ENCODE measurements around the gene B9D1. TPM values are rescaled to one million over a fixed set of nuclear protein-coding genes. Genes with fewer than 3 reads are reported as not detected.

Gene B9D1
- polyA plus RNA-seq, 1 of the 3 experiments (the other 2 are of a cell fraction): 81.6 TPM

GRCh38 chr17:19387921-19388521, 25.5 kb upstream of the B9D1 start:
- 0 out of 2 replicates have a peak, but pooled peaks cover 7% of the 10 kb centered on the region for H4K20me1 ChIP-seq (ENCODE audit: insufficient read depth)
- no peak overlapping the region for H3K4me3 ChIP-seq (ENCODE audit: low read depth in 2 of 2, low read length in 1 of 2)
- no peak for DNase-seq
- peak overlapping the region; percentile 77; the same call in 1 of the 2 replicates for H3K9ac ChIP-seq
- peak overlapping the region; percentile 92 for H3K4me2 ChIP-seq
- peak overlapping the region; percentile 98 to 99 for H3K27ac ChIP-seq (ENCODE audit: low read depth in 2 of 2, low read length in 1 of 2)
- no peaks in the 10 kb centered on the region for H3K9me2 ChIP-seq
- H3K79me2 ChIP-seq (ENCODE audit: insufficient read depth): peaks cover 26% of the 10 kb centered on the region
- H3K27me3 ChIP-seq (ENCODE audit: insufficient read depth): no peaks in the 10 kb centered on the region
- TF ChIP-seq MXI1 (IDR thresholded peaks at IDR 0.05; ENCODE audit: low read depth, low read length): no peak; the same call in 1 of the 2 replicates
- no peak for TF ChIP-seq GABPA (IDR thresholded peaks at IDR 0.05; ENCODE audit: low read depth)
- TF ChIP-seq GATA2 (CRISPR knock-in tag; IDR thresholded peaks at IDR 0.05): peak; percentile 62; the same call in 1 of the 2 replicates
- no peak for TF ChIP-seq TCF12 (IDR thresholded peaks at IDR 0.05)
- TF ChIP-seq TEAD4 (IDR thresholded peaks at IDR 0.05; ENCODE audit: borderline replicate concordance, insufficient read depth): no peak
- TF ChIP-seq NFIC (IDR thresholded peaks at IDR 0.05; ENCODE audit: borderline replicate concordance): peak; percentile 48; the same call in 1 of the 2 replicates
- TF ChIP-seq SIN3A (IDR thresholded peaks at IDR 0.05; ENCODE audit: borderline replicate concordance, low read depth, low read length): no peak; the same call in 1 of the 2 replicates
- TF ChIP-seq EP300 (IDR thresholded peaks at IDR 0.05; ENCODE audit: borderline replicate concordance in 1 of 2, low read depth in 1 of 2, low read length in 1 of 2): no peak
- no peak for TF ChIP-seq ZBTB33 (IDR thresholded peaks at IDR 0.05; ENCODE audit: borderline replicate concordance, low read depth)
- no peak for TF ChIP-seq FOXM1 (IDR thresholded peaks at IDR 0.05; ENCODE audit: low read depth)
- no peak for TF ChIP-seq MEF2A (IDR thresholded peaks at IDR 0.05; ENCODE audit: borderline replicate concordance, low read depth)
- TF ChIP-seq FOSL2 (IDR thresholded peaks at IDR 0.05; ENCODE audit: borderline replicate concordance, low read depth): no peak
- TF ChIP-seq REST (IDR thresholded peaks at IDR 0.05; ENCODE audit: low read depth, low read length): no peak
- no peak for TF ChIP-seq TAF1 (IDR thresholded peaks at IDR 0.05; ENCODE audit: borderline replicate concordance, low read depth, low read length)
- TF ChIP-seq USF2 (IDR thresholded peaks at IDR 0.05; ENCODE audit: borderline replicate concordance, low read depth, low read length): no peak
- TF ChIP-seq MAX (IDR thresholded peaks at IDR 0.05; ENCODE audit: low read depth): no peak
- TF ChIP-seq RFX5 (IDR thresholded peaks at IDR 0.05; ENCODE audit: low read length): no peak
- no peak for TF ChIP-seq ELF1 (IDR thresholded peaks at IDR 0.05)
- TF ChIP-seq JUND (IDR thresholded peaks at IDR 0.05): no peak
- TF ChIP-seq SMC3 (IDR thresholded peaks at IDR 0.05; ENCODE audit: low read depth, low read length): no peak
- no peak for TF ChIP-seq YY1 (IDR thresholded peaks at IDR 0.05; ENCODE audit: low read depth)
- peak; percentile 28; the same call in 1 of the 2 replicates for TF ChIP-seq RCOR1 (IDR thresholded peaks at IDR 0.05; ENCODE audit: low read length)
- no peak for TF ChIP-seq POLR2AphosphoS5 (IDR thresholded peaks at IDR 0.05; ENCODE audit: low read depth, low read length)
- CTCF ChIA-PET: interaction anchor here (1.0 to 7.2 kb wide), 7 partner anchors 10 to 60 kb away, joined by 3 to 56 read pairs (median 5); partner anchors contain the start of genes B9D1 and MAPK7
- H3K4me1 ChIP-seq (ENCODE audit: control insufficient read depth in 1 of 2, insufficient read depth in 2 of 2, low read depth in 1 of 2, low read length in 1 of 2): peaks cover 58 to 87% of the 10 kb centered on the region in 2 experiments
- peaks cover 11 to 16% of the 10 kb centered on the region in 2 experiments for H3K36me3 ChIP-seq (replicated peaks in 1 of 2; ENCODE audit: control insufficient read depth in 1 of 2, insufficient read depth in 2 of 2, low read length in 1 of 2)
- POLR2A ChIA-PET: interaction anchor here (0.9 to 2.8 kb wide), 6 partner anchors 9 to 26 kb away, joined by 3 to 29 read pairs (median 9); partner anchors contain the start of genes B9D1, MAPK7 and RNF112
- WGBS (ENCODE audit: low lambda C conversion rate): 95% methylated on average over 2 of the region's 2 CpGs
- peaks cover 48% of the 10 kb centered on the region for H3F3A ChIP-seq (replicated peaks; ENCODE audit: insufficient read depth)
- H3K9me3 ChIP-seq: no peaks in the 10 kb centered on the region
- H2AFZ ChIP-seq (ENCODE audit: low read depth): no peak overlapping the region; the same call in 1 of the 2 replicates

All from SK-N-SH (cell line).